A673 (cell line): ENCODE measurements around the gene RAD23A.

Source experiments
- EZH2 ChIP-seq: fragments of 200-600 bp; sonication (generic); IDR thresholded peaks from 2 replicates; pipeline ENCODE4 v1.6.1; 2017; ENCODE audit warnings: borderline replicate concordance, low read depth, mild to moderate bottlenecking, mixed read lengths, antibody characterized with exemption, low read length; ENCODE audit not compliant: poor library complexity, severe bottlenecking
- TF ChIP-seq, protein P1 (sequence below): fragments of 300-800, 200-600 bp; sonication (generic); conservative IDR thresholded peaks from 2 replicates; pipeline ENCODE4 v1.5.1; 2017; ENCODE audit warnings: low read depth, mild to moderate bottlenecking, antibody characterized with exemption, low read length, moderate library complexity, mixed read lengths

DNA sequence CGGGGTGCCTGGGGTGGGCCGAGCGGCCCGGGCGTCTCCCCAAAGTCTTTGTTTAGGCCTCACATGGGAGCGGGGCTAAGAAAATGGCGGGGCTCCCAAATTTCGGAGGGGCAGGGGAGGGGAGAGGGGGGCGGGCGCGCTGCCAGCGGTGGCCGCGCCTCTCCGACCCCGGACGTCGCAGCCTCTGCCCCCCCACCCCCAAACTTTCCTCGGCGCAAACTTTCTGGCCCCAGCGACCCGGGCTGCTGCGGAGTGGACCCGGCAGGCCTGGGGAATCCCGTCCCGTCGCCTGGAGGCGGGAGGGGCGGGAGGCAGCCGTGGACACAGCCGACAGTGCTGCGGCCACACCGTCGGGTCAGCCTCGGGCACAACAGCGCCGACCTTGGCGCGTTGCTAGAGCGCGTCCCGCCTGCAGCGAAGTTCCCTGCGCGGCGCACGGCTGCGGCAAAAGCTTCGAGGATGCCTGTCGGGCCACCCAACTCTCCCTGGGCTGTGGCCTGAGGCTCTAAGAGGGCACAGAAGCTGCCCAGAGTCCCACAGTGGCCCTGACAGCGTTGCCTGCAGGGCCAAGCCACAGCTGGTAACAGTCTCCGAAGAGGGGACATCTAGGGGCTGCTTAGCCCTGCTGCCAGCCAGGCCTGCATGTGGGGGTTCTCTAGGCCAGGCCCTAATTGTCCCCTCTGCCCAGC is 50.9 kb downstream of the RAD23A start:
- TF ChIP-seq, protein P1, sequence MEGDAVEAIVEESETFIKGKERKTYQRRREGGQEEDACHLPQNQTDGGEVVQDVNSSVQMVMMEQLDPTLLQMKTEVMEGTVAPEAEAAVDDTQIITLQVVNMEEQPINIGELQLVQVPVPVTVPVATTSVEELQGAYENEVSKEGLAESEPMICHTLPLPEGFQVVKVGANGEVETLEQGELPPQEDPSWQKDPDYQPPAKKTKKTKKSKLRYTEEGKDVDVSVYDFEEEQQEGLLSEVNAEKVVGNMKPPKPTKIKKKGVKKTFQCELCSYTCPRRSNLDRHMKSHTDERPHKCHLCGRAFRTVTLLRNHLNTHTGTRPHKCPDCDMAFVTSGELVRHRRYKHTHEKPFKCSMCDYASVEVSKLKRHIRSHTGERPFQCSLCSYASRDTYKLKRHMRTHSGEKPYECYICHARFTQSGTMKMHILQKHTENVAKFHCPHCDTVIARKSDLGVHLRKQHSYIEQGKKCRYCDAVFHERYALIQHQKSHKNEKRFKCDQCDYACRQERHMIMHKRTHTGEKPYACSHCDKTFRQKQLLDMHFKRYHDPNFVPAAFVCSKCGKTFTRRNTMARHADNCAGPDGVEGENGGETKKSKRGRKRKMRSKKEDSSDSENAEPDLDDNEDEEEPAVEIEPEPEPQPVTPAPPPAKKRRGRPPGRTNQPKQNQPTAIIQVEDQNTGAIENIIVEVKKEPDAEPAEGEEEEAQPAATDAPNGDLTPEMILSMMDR = no peak
- TF ChIP-seq EZH2 = no peak
